Natural killer cell (primary cell): ENCODE data around the gene RNASEH2C. TPM values are rescaled to one million over a fixed set of nuclear protein-coding genes. Genes with fewer than 3 reads are reported as not detected.
A peak's percentile ranks its signal among the peaks of the same experiment; 100 is the strongest.

Source experiments
- ATAC-seq, 3 donors: fragments of 150-1000 bp in 2 of 3; fragments of 200-7000 bp in 1 of 3; cut with Tn5 transposase; 1 replicate in 1 of 3; 2 replicates in 2 of 3; pipeline ENCODE4 v1.10.0; 2021; ENCODE audit warnings: mild to moderate bottlenecking in 2 of 3, moderate library complexity in 2 of 3
- DNase-seq, 2 donors: peaks; one replicate each; pipeline versions ENCODE4 v3.0.0 to v3.0.0-alpha.2; 2013 to 2021; ENCODE audit warnings: mixed read lengths in 1 of 2
- H3K27ac ChIP-seq: one replicate; pipeline ENCODE4 v1.5.1; 2013; ENCODE audit warnings: mild to moderate bottlenecking, low read length
- H3K27me3 ChIP-seq: one replicate; pipeline ENCODE4 v1.6.1; 2013; ENCODE audit warnings: low read length; ENCODE audit not compliant: control insufficient read depth, insufficient read depth
- H3K36me3 ChIP-seq: one replicate; pipeline ENCODE4 v1.6.1; 2013; ENCODE audit warnings: low read length; ENCODE audit not compliant: control insufficient read depth, insufficient read depth
- H3K4me1 ChIP-seq: one replicate; pipeline ENCODE4 v1.6.1; 2013; ENCODE audit warnings: low read length; ENCODE audit not compliant: control insufficient read depth, insufficient read depth
- H3K4me3 ChIP-seq: one replicate; pipeline ENCODE4 v1.5.1; 2013; ENCODE audit warnings: low read length
- H3K9me3 ChIP-seq: one replicate; pipeline ENCODE4 v1.6.1; 2013; ENCODE audit warnings: low read length; ENCODE audit not compliant: control insufficient read depth, insufficient read depth
- H3K27ac Mint-ChIP-seq, 2 donors: one replicate each; pipeline ENCODE4 v1.8.0; 2022; ENCODE audit warnings: mild to moderate bottlenecking in 2 of 2, mixed read lengths in 2 of 2, moderate library complexity in 1 of 2
- H3K27me3 Mint-ChIP-seq, 2 donors: one replicate each; pipeline ENCODE4 v1.8.0; 2022; ENCODE audit warnings: low read depth in 2 of 2, mixed read lengths in 2 of 2
- H3K36me3 Mint-ChIP-seq: one replicate; pipeline ENCODE4 v1.8.0; 2022; ENCODE audit warnings: mixed read lengths
- H3K4me1 Mint-ChIP-seq, 2 donors: one replicate each; pipeline ENCODE4 v1.8.0; 2022; ENCODE audit warnings: mixed read lengths in 2 of 2
- H3K4me3 Mint-ChIP-seq: one replicate; pipeline ENCODE4 v1.8.0; 2022; ENCODE audit warnings: mild to moderate bottlenecking, moderate library complexity, mixed read lengths
- H3K9me3 Mint-ChIP-seq, 2 donors: one replicate each; pipeline ENCODE4 v1.8.0; 2022; ENCODE audit warnings: mixed read lengths in 2 of 2
- WGBS: methylation state at CpG from one replicate; pipeline ENCODE4 v1.1.7; 2013; ENCODE audit warnings: missing lambda C conversion rate; ENCODE audit not compliant: insufficient coverage; 5-methylcytosine and 5-hydroxymethylcytosine counted together
- intact Hi-C: fragments of 100-400 bp; cut with micrococcal nuclease; formaldehyde crosslinking; loops from one replicate; pipeline ENCODE4 v1.14.2; 2022
- total RNA-seq, 4 donors: library from RNA; stranded (reverse); fragments of 120-200 nt in 1 of 4; gene quantifications; one replicate each; pipeline versions ENCODE4 v1.2.3 to v1.2.4, GENCODE V29; 2013 to 2022
- TF ChIP-seq, protein P1 (sequence below): fragments of 200-600 bp; IDR thresholded peaks from one replicate; pipeline ENCODE4 v1.8.0; 2022; ENCODE audit warnings: antibody characterized with exemption

The RNASEH2C gene
- total RNA-seq, 3 donors from 2014 or later (not counting 1 experiment from before 2014, with no cell fraction given): 34.6 to 45.6 (median 38.5) TPM

DNA sequence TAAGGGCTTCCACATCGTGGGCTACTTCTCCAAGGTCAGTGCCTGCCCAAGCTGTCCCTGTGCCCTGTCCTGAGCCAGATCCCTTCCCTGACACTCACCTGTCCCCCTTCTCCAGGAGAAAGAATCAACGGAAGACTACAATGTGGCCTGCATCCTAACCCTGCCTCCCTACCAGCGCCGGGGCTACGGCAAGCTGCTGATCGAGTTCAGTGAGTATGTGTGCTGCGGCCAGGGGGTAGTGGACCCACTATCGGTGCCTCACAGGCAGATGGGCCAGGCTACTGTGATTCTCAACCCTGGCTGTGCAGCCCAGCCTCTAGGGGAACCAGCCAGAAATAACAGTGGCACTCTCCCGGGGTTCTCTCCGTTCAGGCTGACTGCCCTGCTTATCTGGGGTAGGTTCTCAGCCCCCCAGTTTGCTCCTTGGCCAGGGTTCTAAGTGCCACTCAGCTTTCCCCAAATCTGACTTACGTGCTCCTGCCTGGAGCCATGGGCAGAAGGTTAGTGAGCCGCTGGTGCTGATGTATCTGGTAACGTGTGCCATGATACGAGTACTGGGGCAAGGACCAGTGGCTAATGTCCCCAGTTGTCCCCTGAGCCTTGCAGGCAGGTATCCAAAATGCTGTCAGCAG lies 3.7 kb downstream of the RNASEH2C start:
- Mint-ChIP-seq H3K27ac (peak overlapping the region in 1 of 2 donors; percentile 36), H3K9me3 (no peaks in the 10 kb centered on the region), H3K4me1 (peaks cover 6 to 40% of the 10 kb centered on the region in 2 donors), H3K36me3 (no peaks in the 10 kb centered on the region), H3K27me3 (no peaks in the 10 kb centered on the region), H3K4me3 (no peak overlapping the region)
- no peak overlapping the region for H3K4me3 ChIP-seq
- intact Hi-C loops: no loop called here
- H3K4me1 ChIP-seq: peaks cover 33% of the 10 kb centered on the region
- TF ChIP-seq, protein P1, sequence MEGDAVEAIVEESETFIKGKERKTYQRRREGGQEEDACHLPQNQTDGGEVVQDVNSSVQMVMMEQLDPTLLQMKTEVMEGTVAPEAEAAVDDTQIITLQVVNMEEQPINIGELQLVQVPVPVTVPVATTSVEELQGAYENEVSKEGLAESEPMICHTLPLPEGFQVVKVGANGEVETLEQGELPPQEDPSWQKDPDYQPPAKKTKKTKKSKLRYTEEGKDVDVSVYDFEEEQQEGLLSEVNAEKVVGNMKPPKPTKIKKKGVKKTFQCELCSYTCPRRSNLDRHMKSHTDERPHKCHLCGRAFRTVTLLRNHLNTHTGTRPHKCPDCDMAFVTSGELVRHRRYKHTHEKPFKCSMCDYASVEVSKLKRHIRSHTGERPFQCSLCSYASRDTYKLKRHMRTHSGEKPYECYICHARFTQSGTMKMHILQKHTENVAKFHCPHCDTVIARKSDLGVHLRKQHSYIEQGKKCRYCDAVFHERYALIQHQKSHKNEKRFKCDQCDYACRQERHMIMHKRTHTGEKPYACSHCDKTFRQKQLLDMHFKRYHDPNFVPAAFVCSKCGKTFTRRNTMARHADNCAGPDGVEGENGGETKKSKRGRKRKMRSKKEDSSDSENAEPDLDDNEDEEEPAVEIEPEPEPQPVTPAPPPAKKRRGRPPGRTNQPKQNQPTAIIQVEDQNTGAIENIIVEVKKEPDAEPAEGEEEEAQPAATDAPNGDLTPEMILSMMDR: no peak
- WGBS: 94% methylated on average over 14 of the region's 14 CpGs
- H3K27me3 ChIP-seq: no peaks in the 10 kb centered on the region
- no peak overlapping the region for H3K27ac ChIP-seq
- peaks cover 63% of the 10 kb centered on the region for H3K36me3 ChIP-seq
- ATAC-seq (no peak), DNase-seq (no peak)
- no peaks in the 10 kb centered on the region for H3K9me3 ChIP-seq

DNA sequence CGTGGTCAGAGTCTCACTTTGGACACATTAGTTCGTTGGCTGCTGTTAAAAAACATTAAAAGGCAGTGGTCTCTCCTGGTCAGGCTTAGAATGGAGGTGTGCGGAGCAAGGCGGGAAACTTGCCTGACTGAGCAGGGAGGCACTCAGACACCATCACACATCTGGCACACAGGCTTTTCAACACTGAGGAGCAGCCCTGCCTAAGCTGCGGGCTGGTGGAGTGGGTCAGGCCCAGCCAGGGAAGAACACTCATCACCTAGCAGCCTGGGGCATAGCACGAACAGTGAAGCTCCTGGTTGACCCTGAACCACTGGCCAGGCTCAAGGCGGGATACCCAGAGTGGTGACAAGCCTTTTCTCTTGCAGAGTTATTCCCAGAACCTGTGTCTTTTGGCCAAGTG lies 4.3 kb downstream of the RNASEH2C start:
- H3K9me3 ChIP-seq: no peaks in the 10 kb centered on the region
- no peak overlapping the region for H3K4me3 ChIP-seq
- no peaks in the 10 kb centered on the region for H3K9me3 Mint-ChIP-seq
- peaks cover 6 to 46% of the 10 kb centered on the region in 2 donors for H3K4me1 Mint-ChIP-seq
- H3K36me3 ChIP-seq: peaks cover 63% of the 10 kb centered on the region
- no peak for DNase-seq
- no peaks in the 10 kb centered on the region for H3K27me3 Mint-ChIP-seq
- H3K27me3 ChIP-seq: no peaks in the 10 kb centered on the region
- no peak for ATAC-seq
- H3K36me3 Mint-ChIP-seq: no peaks in the 10 kb centered on the region
- peak overlapping the region; percentile 35 for H3K4me3 Mint-ChIP-seq
- WGBS: 94% methylated on average over 7 of the region's 7 CpGs
- TF ChIP-seq, protein P1: no peak
- H3K27ac Mint-ChIP-seq: peak overlapping the region in 1 of 2 donors; percentile 56
- intact Hi-C loops: no loop called here
- no peak overlapping the region for H3K27ac ChIP-seq
- peaks cover 36% of the 10 kb centered on the region for H3K4me1 ChIP-seq

DNA sequence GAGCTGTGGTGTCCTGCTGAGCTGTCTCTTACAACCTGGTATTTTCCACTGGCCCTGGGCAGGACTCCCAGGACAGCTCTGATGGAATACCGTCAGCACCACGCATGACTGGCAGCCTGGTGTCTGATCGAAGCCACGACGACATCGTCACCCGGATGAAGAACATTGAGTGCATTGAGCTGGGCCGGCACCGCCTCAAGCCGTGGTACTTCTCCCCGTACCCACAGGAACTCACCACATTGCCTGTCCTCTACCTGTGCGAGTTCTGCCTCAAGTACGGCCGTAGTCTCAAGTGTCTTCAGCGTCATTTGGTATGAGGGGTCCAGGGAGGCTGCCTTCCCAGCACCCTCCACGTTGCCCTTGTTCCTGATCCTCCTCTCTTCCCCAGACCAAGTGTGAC lies 6.2 kb downstream of the RNASEH2C start:
- Mint-ChIP-seq H3K4me1 (peaks cover 0 to 33% of the 10 kb centered on the region in 2 donors), H3K27me3 (no peaks in the 10 kb centered on the region), H3K4me3 (peak overlapping the region; percentile 3), H3K9me3 (no peaks in the 10 kb centered on the region), H3K27ac (peak overlapping the region; percentile 33 to 53), H3K36me3 (no peaks in the 10 kb centered on the region)
- DNase-seq (no peak), ATAC-seq (no peak)
- Histone ChIP-seq H3K27ac (no peak overlapping the region), H3K36me3 (peaks cover 61% of the 10 kb centered on the region), H3K4me3 (no peak overlapping the region), H3K4me1 (peaks cover 32% of the 10 kb centered on the region), H3K9me3 (no peaks in the 10 kb centered on the region), H3K27me3 (no peaks in the 10 kb centered on the region)
- TF ChIP-seq, protein P1: no peak
- intact Hi-C loops: loop anchor here (5.0 kb wide), 2 partner anchors 77 to 288 kb away; partner anchors contain the start of genes BANF1, EIF1AD and SIPA1
- 94% methylated on average over 16 of the region's 16 CpGs for WGBS
